BLaER1 treated with 17β-estradiol and CSF1 and Interleukin-3, amounts not matched to agents 10 nM and 100 nM (cell line): Measurements from ENCODE around the gene DNMBP.
A peak's percentile ranks its signal among the peaks of the same experiment; 100 is the strongest.
"Not testable (repeated sequence)": the region's sequence is repeated elsewhere in the genome, so short reads cannot be mapped to it uniquely, and the experiment has no call there.

ENCODE experiments used
- H3K27ac ChIP-seq, 11 experiments: shearing (Covaris generic); formaldehyde crosslinking; 2 replicates each; pipeline ENCODE4 v1.8.1; 2022
- H3K27me3 ChIP-seq, 11 experiments: shearing (Covaris generic); formaldehyde crosslinking; 2 replicates each; pipeline ENCODE4 v1.8.1; 2022
- H3K36me3 ChIP-seq, 11 experiments: shearing (Covaris generic); formaldehyde crosslinking; 2 replicates each; pipeline ENCODE4 v1.8.1; 2022
- H3K4me1 ChIP-seq, 10 experiments: shearing (Covaris generic); formaldehyde crosslinking; 2 replicates each; pipeline ENCODE4 v1.8.1; 2022
- H3K4me2 ChIP-seq, 11 experiments: shearing (Covaris generic); formaldehyde crosslinking; 2 replicates each; pipeline ENCODE4 v1.8.1; 2022
- H3K4me3 ChIP-seq, 10 experiments: shearing (Covaris generic); formaldehyde crosslinking; 2 replicates each; pipeline ENCODE4 v1.8.1; 2022
- H3K9ac ChIP-seq, 11 experiments: shearing (Covaris generic); formaldehyde crosslinking; 2 replicates each; pipeline ENCODE4 v1.8.1; 2022
- H3K9me3 ChIP-seq, 11 experiments: shearing (Covaris generic); formaldehyde crosslinking; replicated peaks in 1 of 11; 2 replicates each; pipeline ENCODE4 v1.8.1; 2022
- H4K20me1 ChIP-seq, 11 experiments: shearing (Covaris generic); formaldehyde crosslinking; 2 replicates each; pipeline ENCODE4 v1.8.1; 2022
- Cebpa-rat ChIP-seq, 11 experiments: shearing (Covaris generic); IDR thresholded peaks; 2 replicates each; pipeline ENCODE4 v1.8.1; 2022

The DNMBP gene

DNA sequence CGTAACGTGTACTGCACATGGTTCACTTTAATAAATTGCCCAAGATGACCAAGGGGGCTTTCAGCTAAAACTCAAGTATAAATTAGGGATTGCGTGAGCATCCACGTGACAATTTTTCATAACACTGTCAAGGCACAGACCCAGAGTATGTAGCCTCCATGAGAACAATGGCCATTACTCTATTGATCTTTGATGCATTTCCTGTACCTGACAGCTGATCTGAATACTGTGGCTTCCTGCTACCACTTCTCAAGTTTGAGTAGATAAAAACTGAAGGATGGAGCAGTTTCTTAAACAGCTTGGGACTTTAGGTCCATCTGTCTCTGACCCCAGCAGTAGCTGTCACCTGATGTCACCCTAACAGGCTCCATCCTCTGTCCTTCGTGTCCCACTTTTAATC lies 128.4 kb downstream of the DNMBP start:
- H3K4me1 ChIP-seq = no peaks in the 10 kb centered on the region
- H3K4me3 ChIP-seq = no peak overlapping the region
- peaks cover 0 to 4% (median 0%) of the 10 kb centered on the region in 11 experiments; a peak in 1 of 22 replicates for H3K9me3 ChIP-seq
- H3K27ac ChIP-seq = no peak overlapping the region
- TF ChIP-seq Cebpa-rat (IDR thresholded peaks at IDR 0.05) = no peak
- no peak overlapping the region for H3K4me2 ChIP-seq
- no peaks in the 10 kb centered on the region for H4K20me1 ChIP-seq
- no peak overlapping the region for H3K9ac ChIP-seq
- H3K27me3 ChIP-seq = no peaks in the 10 kb centered on the region
- peaks cover 77 to 100% (median 96%) of the 10 kb centered on the region in 11 experiments for H3K36me3 ChIP-seq

DNA sequence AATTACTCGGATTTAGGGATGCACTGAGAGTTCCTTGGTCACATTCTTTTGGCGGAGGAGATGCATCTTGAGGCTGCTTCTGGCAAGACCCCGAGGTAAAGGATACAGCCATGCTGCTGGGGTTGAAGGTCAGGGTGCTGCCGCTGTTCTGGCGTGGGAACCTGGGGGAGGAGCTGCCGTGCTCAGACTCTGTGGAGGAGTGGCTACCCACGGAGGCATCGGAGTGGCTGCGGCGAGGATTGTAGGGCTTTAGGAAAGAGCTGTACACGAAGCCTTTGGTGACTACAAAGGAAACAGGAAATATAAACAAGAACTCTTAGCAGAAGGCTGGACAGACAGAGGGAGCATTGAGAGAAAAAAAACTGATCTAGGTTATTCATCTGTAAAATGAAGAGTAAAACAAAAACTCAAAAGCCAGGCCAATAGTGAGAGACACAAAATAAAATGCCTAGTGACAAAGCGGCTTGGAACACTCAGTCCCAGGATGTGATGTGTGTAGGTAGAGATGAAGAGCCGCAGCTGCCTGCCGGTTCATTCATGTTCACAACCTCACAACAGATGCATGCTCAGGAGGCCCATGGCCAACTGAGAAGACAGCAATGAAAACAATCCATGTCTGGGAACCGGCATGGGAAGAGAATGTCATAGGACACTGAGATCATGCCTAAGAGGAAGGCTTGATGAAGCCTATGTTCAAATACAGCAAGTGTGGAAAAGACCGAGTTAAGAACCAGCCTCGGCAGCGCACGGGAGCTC lies 129.5 kb downstream of the DNMBP start:
- Histone ChIP-seq H3K27me3 (no peaks in the 10 kb centered on the region), H3K9ac (no peak overlapping the region), H3K4me1 (no peaks in the 10 kb centered on the region), H3K27ac (no peak overlapping the region), H3K4me2 (no peak overlapping the region), H4K20me1 (no peaks in the 10 kb centered on the region), H3K36me3 (peaks cover 73 to 100% (median 94%) of the 10 kb centered on the region in 11 experiments), H3K4me3 (no peak overlapping the region), H3K9me3 (peaks cover 0 to 4% (median 0%) of the 10 kb centered on the region in 11 experiments; a peak in 1 of 22 replicates)
- TF ChIP-seq Cebpa-rat (IDR thresholded peaks at IDR 0.05) = no peak

DNA sequence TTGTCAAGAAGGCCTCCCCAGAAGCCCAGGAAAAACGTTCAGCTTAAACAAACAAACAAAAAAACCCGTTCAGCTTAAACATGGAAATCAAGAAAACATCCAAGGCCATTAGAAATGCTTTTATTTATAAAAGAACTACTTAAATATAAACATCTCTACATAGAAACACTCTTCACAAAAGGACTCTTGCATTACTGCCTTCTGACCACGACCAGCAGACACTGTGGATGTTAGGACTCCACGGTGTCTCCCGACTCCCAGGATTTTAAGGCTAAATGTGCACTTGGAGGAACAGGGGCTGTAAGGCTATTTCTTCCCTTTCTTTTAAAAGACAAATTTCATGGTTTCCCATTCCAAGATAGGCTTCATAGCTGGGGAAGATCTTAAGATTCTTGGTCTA lies 134.3 kb downstream of the DNMBP start:
- Histone ChIP-seq H3K36me3 (peaks cover 43 to 58% (median 50%) of the 10 kb centered on the region in 11 experiments), H4K20me1 (no peaks in the 10 kb centered on the region)

DNA sequence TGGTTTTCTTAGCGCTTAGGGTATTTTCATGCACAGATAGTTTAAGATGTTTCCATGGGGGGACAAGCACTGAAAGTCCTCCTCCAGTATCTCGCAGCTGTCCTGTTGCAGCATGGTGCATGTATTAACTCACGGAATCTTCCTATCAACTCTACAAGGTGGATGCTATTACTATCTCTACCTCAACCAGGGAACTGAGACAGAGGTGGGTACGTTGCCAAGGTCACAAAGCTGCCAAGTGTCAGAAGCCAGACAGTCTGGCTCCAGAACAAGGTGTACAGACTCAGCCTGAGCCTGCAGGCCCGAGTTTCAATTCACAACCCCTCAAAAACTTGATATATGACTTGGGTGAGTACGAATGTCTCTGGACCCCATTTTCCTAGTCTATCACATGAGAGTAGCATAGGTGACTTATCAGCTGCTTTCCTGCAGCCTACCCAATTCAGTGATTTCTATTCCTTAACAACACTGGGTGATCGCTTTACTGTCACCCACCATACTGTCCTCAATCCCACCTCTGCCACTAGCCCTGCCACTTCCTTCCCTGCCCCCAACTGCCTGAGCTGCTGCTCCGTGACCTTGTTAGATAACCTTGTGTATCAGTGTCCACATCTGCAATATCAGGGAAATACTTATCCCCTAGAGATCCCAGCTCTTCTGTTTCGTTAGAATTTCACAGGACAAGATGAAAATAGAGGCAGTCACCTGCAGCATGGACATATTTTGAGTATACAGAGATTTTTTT lies 135.2 kb downstream of the DNMBP start:
- Histone ChIP-seq H4K20me1 (no peaks in the 10 kb centered on the region), H3K27ac (no peak overlapping the region), H3K9ac (no peak overlapping the region), H3K4me3 (no peak overlapping the region), H3K9me3 (peaks cover 0 to 4% (median 0%) of the 10 kb centered on the region in 11 experiments; a peak in 1 of 22 replicates), H3K27me3 (no peaks in the 10 kb centered on the region), H3K36me3 (peaks cover 34 to 48% (median 41%) of the 10 kb centered on the region in 11 experiments), H3K4me1 (peaks cover 0 to 6% (median 0%) of the 10 kb centered on the region in 10 experiments; a peak in 1 of 20 replicates), H3K4me2 (0 out of 22 replicates have a peak overlapping the region, but pooled peaks of 1 of the 11 experiments have one; percentile 12)
- TF ChIP-seq Cebpa-rat (IDR thresholded peaks at IDR 0.05) = no peak

More for the DNA sequence above, 134.3 kb downstream of the DNMBP start:
- Histone ChIP-seq H3K9me3 (peaks cover 0 to 4% (median 0%) of the 10 kb centered on the region in 11 experiments; a peak in 1 of 22 replicates), H3K27ac (no peak overlapping the region), H3K4me2 (no peak overlapping the region), H3K4me1 (peaks cover 0 to 2% (median 0%) of the 10 kb centered on the region in 10 experiments; a peak in 1 of 20 replicates), H3K27me3 (no peaks in the 10 kb centered on the region), H3K9ac (no peak overlapping the region), H3K4me3 (no peak overlapping the region)
- TF ChIP-seq Cebpa-rat (IDR thresholded peaks at IDR 0.05) = no peak

DNA sequence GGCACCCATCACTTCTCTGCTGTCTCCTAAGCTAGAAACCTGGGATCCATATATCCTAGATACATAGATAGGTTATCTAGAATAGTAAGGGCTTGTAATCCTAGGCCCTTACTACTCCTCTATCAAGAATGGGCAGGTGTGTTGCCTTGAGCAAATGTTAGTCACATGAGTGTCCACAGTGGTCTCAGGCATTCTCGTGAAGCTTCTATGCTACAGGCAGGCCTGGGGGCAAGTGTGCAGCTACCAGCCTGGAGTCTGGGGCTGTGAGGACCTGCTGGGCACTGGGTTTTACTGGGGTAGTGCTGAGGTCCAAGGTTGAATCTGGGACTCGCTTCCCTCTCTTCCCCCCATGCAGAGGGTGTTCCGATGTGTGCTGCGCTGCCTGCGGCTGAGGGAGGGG lies 135.9 kb downstream of the DNMBP start:
- no peaks in the 10 kb centered on the region for H4K20me1 ChIP-seq
- H3K4me3 ChIP-seq = no peak overlapping the region
- H3K4me2 ChIP-seq = no peak overlapping the region

DNA sequence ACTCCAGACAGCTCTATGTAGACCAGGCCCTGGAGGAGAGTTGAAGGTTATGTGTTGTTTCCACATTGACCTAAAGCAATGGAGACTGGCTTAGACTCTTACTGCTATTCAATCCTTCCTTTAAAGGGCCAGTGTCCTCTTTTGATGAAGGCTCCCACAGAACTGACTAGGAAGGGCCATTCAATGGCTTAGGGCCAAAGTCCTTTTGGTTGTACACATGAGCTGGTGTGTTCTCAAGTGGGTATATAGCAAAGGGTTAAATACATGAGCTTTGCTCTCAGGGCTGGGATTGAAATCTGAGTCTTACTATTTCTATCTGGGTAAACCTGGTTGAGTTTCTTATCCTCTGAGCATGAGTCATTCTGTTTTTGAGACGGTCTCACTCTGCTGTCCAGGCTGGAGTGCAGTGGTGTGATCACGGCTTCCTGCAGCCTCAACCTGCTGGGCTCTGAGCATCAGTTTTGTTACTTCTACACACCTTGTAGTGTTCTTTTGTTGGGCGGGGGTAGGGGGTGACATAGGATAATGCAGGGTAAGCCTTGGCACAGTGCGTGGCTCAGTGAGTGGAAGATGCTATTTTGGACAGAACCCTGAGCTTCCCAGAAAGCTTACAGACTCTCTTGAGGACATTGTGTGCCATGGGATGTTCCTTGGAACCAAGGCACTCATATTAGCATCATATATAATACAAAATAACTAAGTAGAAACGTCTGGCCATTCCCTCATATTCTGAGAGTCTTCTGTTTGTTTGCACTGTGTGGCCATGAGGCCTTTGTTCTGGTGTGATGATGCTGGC lies 137.2 kb downstream of the DNMBP start:
- Histone ChIP-seq H3K27me3 (no peaks in the 10 kb centered on the region), H3K4me2 (no peak overlapping the region)

More for the DNA sequence above, 135.9 kb downstream of the DNMBP start:
- no peak for TF ChIP-seq Cebpa-rat (IDR thresholded peaks at IDR 0.05)
- H3K9ac ChIP-seq = no peak overlapping the region
- peaks cover 27 to 41% (median 35%) of the 10 kb centered on the region in 11 experiments for H3K36me3 ChIP-seq
- no peak overlapping the region for H3K27ac ChIP-seq
- no peaks in the 10 kb centered on the region for H3K27me3 ChIP-seq
- H3K4me1 ChIP-seq = peaks cover 0 to 6% (median 0%) of the 10 kb centered on the region in 10 experiments; a peak in 1 of 20 replicates
- peaks cover 0 to 4% (median 0%) of the 10 kb centered on the region in 11 experiments; a peak in 1 of 22 replicates for H3K9me3 ChIP-seq

DNA sequence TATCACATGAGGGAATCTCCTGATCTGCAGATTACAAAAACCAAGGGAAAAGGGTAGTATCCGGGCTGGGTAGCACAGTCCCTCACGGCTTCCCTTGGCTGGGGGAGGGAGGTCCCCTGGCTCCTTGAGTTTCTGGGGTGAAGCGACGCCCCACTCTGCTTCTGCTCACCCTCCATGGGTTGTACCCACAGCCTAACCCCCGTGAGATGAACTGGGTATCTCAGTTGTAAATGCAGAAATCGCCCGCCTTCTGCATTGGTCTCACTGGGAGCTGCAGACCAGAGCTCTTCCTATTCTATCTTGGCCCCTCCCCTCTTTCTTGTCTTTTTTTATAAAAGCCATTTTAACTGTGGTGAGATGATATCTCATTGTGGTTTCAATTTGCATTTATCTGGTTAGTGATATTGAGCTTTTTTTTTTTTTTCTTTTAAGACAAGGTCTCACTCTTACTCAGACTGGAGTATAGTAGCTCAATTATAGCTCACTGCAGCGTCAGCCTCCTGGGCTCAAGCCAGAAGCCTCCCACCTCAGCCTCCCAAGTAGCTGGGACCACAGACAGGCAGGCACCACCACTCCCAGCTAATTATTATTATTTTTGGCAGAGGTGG lies 139.5 kb downstream of the DNMBP start:
- no peak for TF ChIP-seq Cebpa-rat (IDR thresholded peaks at IDR 0.05)
- Histone ChIP-seq H3K4me1 (peaks cover 0 to 6% (median 0%) of the 10 kb centered on the region in 10 experiments; a peak in 1 of 20 replicates), H4K20me1 (no peaks in the 10 kb centered on the region), H3K36me3 (peaks cover 0 to 5% (median 0%) of the 10 kb centered on the region in 11 experiments; a peak in 2 of 22 replicates), H3K4me2 (no peak overlapping the region), H3K9ac (no peak overlapping the region), H3K4me3 (no peak overlapping the region), H3K27me3 (no peaks in the 10 kb centered on the region), H3K27ac (no peak overlapping the region), H3K9me3 (peaks cover 6 to 18% (median 13%) of the 10 kb centered on the region in 11 experiments; a peak in 15 of 22 replicates)

More for the DNA sequence above, 137.2 kb downstream of the DNMBP start:
- no peak overlapping the region for H3K27ac ChIP-seq
- H3K9me3 ChIP-seq = peaks cover 0 to 6% (median under 1%) of the 10 kb centered on the region in 11 experiments; a peak in 5 of 22 replicates
- no peak for TF ChIP-seq Cebpa-rat (IDR thresholded peaks at IDR 0.05)
- no peaks in the 10 kb centered on the region for H4K20me1 ChIP-seq
- H3K4me3 ChIP-seq = no peak overlapping the region
- peaks cover 14 to 29% (median 23%) of the 10 kb centered on the region in 11 experiments for H3K36me3 ChIP-seq
- peaks cover 0 to 6% (median 0%) of the 10 kb centered on the region in 10 experiments; a peak in 1 of 20 replicates for H3K4me1 ChIP-seq
- H3K9ac ChIP-seq = no peak overlapping the region

DNA sequence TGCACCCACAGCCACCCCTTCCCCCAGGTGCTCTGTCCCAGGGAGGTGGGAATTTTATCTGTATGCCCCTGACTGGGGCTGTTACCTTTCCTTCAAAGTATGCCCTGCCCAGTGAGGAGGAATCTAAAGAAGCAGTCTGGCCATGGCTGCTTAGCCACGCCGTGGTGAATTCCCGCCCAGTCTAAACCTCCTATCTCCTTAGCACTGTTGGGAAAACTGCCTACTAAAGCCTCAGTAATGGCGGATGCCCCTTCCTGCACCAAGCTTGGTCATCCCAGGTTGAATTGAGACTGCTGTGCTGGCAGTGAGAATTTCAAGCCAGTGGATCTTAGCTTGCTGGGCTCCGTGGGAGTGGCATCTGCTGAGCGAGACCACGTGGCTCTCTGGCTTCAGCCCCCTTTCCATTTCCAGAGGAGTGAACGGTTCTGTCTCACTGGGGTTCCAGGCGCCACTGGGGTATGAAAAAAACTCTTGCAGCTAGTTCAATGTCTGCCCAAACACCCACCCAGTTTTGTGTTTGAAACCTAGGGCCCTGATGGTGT lies 140.1 kb downstream of the DNMBP start:
- Histone ChIP-seq H3K4me3 (no peak overlapping the region), H3K27ac (no peak overlapping the region), H3K36me3 (no peaks in the 10 kb centered on the region), H3K9ac (no peak overlapping the region), H3K9me3 (peaks cover 6 to 21% (median 16%) of the 10 kb centered on the region in 11 experiments; a peak in 15 of 22 replicates), H3K4me2 (no peak overlapping the region), H3K4me1 (peaks cover 0 to 6% (median 0%) of the 10 kb centered on the region in 10 experiments; a peak in 1 of 20 replicates), H3K27me3 (no peaks in the 10 kb centered on the region), H4K20me1 (no peaks in the 10 kb centered on the region)
- TF ChIP-seq Cebpa-rat (IDR thresholded peaks at IDR 0.05) = no peak

DNA sequence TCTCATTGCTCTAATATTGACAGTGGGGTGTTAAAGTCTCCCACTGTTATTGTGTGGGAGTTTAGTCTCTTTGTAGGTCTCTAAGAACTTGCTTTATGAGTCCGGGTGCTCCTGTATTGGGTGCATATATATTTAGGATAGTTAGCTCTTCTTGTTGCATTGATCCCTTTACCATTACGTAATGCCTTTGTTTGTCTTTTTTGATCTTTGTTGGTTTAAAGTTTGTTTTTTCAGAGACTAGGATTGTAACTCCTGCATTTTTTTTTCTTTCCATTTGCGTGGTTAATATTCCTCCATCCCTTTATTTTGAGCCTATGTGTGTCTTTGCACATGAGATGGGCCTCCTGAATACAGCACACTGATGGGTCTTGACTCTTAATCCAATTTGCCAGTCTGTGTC lies 142.5 kb downstream of the DNMBP start:
- not testable (repeated sequence) for H3K4me2 ChIP-seq, H3K27me3 ChIP-seq, H3K27ac ChIP-seq, H4K20me1 ChIP-seq, H3K4me3 ChIP-seq, H3K9ac ChIP-seq, H3K4me1 ChIP-seq, H3K36me3 ChIP-seq
- peaks cover 6 to 21% (median 16%) of the 10 kb centered on the region in 11 experiments; a peak in 15 of 22 replicates for H3K9me3 ChIP-seq

DNA sequence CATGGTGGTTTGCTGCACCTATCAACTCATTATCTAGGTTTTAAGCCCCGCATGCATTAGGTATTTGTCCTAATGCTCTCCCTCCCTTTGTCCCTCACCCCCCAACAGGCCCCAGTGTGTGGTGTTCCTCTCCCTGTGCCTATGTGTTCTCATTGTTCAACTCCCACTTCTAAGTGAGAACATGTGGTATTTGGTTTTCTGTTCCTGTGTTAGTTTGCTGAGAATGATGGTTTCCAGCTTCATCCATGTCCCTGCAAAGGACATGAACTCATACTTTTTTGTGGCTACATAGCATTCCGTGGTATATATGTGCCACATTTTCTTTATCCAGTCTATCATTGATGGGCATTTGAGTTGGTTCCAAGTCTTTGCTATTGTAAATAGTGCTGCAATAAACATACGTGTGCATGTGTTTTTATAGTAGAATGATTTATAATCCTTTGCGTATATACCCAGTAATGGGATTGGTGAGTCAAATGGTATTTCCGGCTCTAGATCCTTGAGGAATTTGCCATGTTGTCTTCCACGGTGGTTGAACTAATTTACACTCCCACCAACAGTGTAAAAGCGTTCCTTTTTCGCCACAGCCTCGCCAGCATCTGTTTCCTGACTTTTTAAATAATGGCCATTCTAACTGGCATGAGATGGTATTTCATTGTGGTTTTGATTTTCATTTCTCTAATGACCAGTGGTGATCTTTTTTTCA lies 146.1 kb downstream of the DNMBP start:
- H3K36me3 ChIP-seq, H3K27ac ChIP-seq, H3K4me2 ChIP-seq, H4K20me1 ChIP-seq, H3K9ac ChIP-seq, H3K4me1 ChIP-seq, H3K27me3 ChIP-seq, H3K4me3 ChIP-seq: not testable (repeated sequence)
- peaks cover 6 to 21% (median 16%) of the 10 kb centered on the region in 11 experiments; a peak in 15 of 22 replicates for H3K9me3 ChIP-seq
